Pancreas (tissue), 10 donors: ENCODE measurements around the gene ZBED4. TPM values are rescaled to one million over a fixed set of nuclear protein-coding genes. Genes with fewer than 3 reads are reported as not detected.
A peak's percentile ranks its signal among the peaks of the same experiment; 100 is the strongest.

Source experiments
- ATAC-seq, 4 donors: fragments of 200-7000 bp; cut with Tn5 transposase; one replicate each; pipeline versions ENCODE4 v1.8.0 to v1.9.1; 2020; ENCODE audit warnings: mild to moderate bottlenecking in 4 of 4, moderate library complexity in 4 of 4
- DNase-seq, 6 donors: peaks; one replicate each; pipeline ENCODE4 v3.0.0-alpha.2; 2020
- FAIRE-seq: peaks from 2 replicates; lab custom pipeline; 2012; peaks lifted over from hg19 to GRCh38; lab: Jason Lieb, UNC
- H3K27ac ChIP-seq, 4 donors: fragments of 200-600 bp; sonication (generic); 1 replicate in 3 of 4; 2 replicates in 1 of 4; pipeline versions ENCODE4 v1.5.0 to v1.8.0; 2020
- H3K27me3 ChIP-seq, 4 donors: fragments of 200-600 bp; one replicate each; pipeline ENCODE4 v1.8.0; 2021
- H3K36me3 ChIP-seq, 3 donors: fragments of 200-600 bp; sonication (generic) in 1 of 3; one replicate each; pipeline versions ENCODE4 v1.5.0 to v1.8.0; 2020 to 2021
- H3K4me1 ChIP-seq, 3 donors: fragments of 200-600 bp; one replicate each; pipeline ENCODE4 v1.8.0; 2021
- H3K4me3 ChIP-seq, 4 donors: fragments of 200-600 bp; sonication (generic) in 2 of 4; one replicate each; pipeline versions ENCODE4 v1.5.0 to v1.8.0; 2020 to 2021
- H3K9me3 ChIP-seq, 4 donors: fragments of 200-600 bp; one replicate each; pipeline ENCODE4 v1.8.0; 2021
- WGBS, 2 donors: extraction: QIAGEN DNeasy Blood & Tissue Kit; methylation state at CpG; one replicate each; pipeline ENCODE4 v1.1.7; 2013; 5-methylcytosine and 5-hydroxymethylcytosine counted together
- intact Hi-C, 3 donors: fragments of 100-400 bp; cut with DNase I; formaldehyde crosslinking; loops; one replicate each; pipeline versions ENCODE4 v1.11.1 to v1.14.2; 2022
- polyA plus RNA-seq, 2 donors: library from polyadenylated mRNA; stranded (reverse); fragments of 200-250 nt; gene quantifications; one replicate each; pipeline ENCODE4 v1.2.3, GENCODE V29; 2013
- total RNA-seq, 6 donors: library from RNA; stranded (reverse); fragmentation: NEBNext Ultra II Directional in 4 of 6; extraction: Animal tissue kit (Norgen Biotek cat#: 25700) in 4 of 6; gene quantifications; one replicate each; pipeline versions ENCODE4 v1.2.1 to v1.2.4, GENCODE V29; 2021 to 2023
- TF ChIP-seq, protein P1 (sequence below), 4 donors: fragments of 200-600 bp; sonication (generic) in 3 of 4; IDR thresholded peaks; one replicate each; pipeline versions ENCODE4 v1.5.0 to v1.8.0; 2021; ENCODE audit warnings: antibody characterized with exemption in 4 of 4
- donor health status: healthy with polysubstance abuse.
- donor health status: DM: no; HTN: no; CAD: no; lungs with moderate emphysema.
- donor health status: DM: no; HTN: no; CAD: no.
- donor health status: control.
- donor health status: control.
- donor health status: Bipolar disorder and iron deficiency.
- donor health status: DM: yes; HTN: yes; CAD: no.
- donor health status: DM: no; HTN: no; CAD: no.
- donor health status: DM: no; HTN: no; CAD: no.
- donor health status: DM: yes; HTN: yes; CAD: no.

Gene ZBED4
- total and polyA plus RNA-seq, 8 donors: 2.4 to 7.2 (median 4.5) TPM

- Histone ChIP-seq H3K36me3 (no peaks in the 10 kb centered on the region), H3K9me3 (no peaks in the 10 kb centered on the region), H3K27me3 (no peaks in the 10 kb centered on the region), H3K4me1 (peaks cover 7 to 16% (median 11%) of the 10 kb centered on the region in 3 donors), H3K27ac (peak overlapping the region; percentile 28 to 65 (median 58)), H3K4me3 (peak overlapping the region; percentile 35 to 65 (median 48))
- TF ChIP-seq, protein P1, sequence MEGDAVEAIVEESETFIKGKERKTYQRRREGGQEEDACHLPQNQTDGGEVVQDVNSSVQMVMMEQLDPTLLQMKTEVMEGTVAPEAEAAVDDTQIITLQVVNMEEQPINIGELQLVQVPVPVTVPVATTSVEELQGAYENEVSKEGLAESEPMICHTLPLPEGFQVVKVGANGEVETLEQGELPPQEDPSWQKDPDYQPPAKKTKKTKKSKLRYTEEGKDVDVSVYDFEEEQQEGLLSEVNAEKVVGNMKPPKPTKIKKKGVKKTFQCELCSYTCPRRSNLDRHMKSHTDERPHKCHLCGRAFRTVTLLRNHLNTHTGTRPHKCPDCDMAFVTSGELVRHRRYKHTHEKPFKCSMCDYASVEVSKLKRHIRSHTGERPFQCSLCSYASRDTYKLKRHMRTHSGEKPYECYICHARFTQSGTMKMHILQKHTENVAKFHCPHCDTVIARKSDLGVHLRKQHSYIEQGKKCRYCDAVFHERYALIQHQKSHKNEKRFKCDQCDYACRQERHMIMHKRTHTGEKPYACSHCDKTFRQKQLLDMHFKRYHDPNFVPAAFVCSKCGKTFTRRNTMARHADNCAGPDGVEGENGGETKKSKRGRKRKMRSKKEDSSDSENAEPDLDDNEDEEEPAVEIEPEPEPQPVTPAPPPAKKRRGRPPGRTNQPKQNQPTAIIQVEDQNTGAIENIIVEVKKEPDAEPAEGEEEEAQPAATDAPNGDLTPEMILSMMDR (IDR thresholded peaks at IDR 0.05): no peak
- ATAC-seq: peak in 1 of 4 donors; percentile 1
- peak; percentile 42 to 86 (median 62) for DNase-seq
- intact Hi-C loops: no loop called here
- FAIRE-seq: no peak
- WGBS, 2 donors: 1% methylated on average over 54 to 101 of the region's 101 CpGs
Measured at GRCh38 chr22:49853981-49854831, 562 bp downstream of the ZBED4 start.

DNA sequence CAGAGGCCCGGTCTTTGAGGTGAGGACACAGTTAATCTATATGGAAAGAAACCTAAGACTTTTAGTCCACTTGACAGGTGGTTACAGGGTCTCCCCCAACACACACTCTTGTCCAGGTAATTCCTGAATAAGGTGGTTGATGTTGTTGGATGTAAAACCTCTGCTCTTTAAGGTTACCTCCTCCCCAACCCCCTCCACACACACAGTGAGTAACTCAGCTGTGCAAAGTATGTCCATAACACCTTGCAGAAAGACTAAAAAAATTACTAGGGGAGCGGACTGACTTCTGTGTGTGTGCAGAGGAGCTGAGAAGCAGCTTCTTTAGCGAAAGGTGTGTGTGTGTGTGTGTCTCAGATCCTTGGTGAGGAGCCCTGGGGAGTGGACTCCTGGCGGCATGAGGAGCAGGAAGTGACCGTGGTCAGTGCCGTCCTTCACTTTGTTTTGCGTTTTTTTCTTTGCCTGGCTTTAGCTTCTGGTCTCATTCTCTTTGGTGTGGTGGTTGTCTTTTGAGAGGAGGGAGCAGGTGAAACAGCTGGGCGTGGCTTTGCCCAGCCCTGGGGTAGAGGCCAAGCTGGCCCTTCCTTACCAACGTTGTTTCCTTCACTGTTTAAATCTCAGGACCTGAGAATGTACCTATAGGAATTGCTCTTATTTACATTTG is 1.7 kb downstream of the ZBED4 start:
- WGBS, 2 donors: 13 to 21% methylated on average over 9 of the region's 9 CpGs
- peak in 2 of 6 donors; percentile 27 to 46 for DNase-seq
- no peaks in the 10 kb centered on the region for H3K9me3 ChIP-seq
- no peaks in the 10 kb centered on the region for H3K36me3 ChIP-seq
- TF ChIP-seq, protein P1 (IDR thresholded peaks at IDR 0.05): no peak
- H3K4me1 ChIP-seq: peaks cover 4 to 16% (median 11%) of the 10 kb centered on the region in 3 donors
- ATAC-seq: peak in 1 of 4 donors; percentile 2
- FAIRE-seq: no peak
- peak overlapping the region in 3 of 4 donors; percentile 5 to 65 (median 57) for H3K27ac ChIP-seq
- H3K27me3 ChIP-seq: no peaks in the 10 kb centered on the region
- H3K4me3 ChIP-seq: peak overlapping the region in 2 of 4 donors; percentile 49 to 65
- intact Hi-C loops: no loop called here

DNA sequence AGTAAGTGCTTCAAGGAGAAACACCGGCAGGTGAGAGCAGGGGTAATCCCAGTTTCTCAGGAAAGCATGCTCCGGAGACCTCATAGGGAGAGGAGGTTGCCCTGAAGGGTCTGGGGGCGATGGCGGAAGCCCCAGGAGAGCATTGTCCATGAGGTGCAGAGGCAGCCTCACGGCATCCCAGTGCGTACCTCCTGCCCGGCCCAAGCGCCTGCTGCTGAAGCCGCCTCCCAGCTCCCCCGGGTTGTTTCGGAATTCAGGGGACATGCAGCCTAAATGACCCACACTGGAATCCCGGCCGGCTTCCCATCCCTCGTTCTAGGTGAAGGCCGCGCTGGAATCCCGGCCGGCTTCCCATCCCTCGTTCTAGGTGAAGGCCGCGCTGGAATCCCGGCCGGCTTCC is 2.7 kb downstream of the ZBED4 start:
- peak overlapping the region in 1 of 4 donors; percentile 65 for H3K4me3 ChIP-seq
- FAIRE-seq: no peak
- TF ChIP-seq, protein P1 (IDR thresholded peaks at IDR 0.05): no peak

DNA sequence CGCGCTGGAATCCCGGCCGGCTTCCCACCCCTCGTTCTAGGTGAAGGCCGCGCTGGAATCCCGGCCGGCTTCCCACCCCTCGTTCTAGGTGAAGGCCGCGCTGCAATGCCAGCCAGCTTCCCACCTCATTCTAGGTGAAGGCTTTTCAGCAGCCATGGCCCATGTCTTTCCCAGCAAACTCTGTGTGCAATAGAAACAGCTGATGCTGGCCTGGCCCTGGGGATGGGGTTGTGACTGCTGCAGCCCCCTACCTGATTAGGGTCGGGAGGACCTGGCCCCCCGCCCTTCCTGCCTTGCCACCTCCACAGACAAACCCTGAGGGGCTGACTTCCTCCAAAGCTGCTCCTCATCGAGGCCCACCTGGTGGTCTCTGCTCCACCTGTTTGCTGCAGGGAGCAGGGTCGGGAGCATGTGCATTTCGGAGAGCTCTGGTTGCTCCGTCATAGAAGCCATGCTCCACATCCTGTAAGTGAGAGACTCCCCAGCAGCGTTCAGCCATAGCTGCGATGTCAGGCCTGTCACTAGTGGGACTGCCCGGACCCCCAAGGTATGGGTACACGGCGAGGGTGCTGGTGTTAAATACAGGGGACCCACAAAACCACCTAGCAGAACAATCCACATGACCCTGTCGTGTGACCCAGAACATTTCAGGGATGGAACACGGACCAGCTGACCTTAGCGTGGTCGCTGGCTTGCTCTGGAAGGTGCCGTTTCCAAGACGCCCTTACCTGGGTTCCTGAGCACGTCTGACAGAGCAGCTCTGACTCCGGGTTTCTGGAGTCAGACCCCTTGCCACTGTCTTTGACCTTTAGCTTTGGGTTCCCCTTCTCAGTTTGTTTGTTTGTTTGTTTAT is 3.3 kb downstream of the ZBED4 start:
- no peak for FAIRE-seq
- Histone ChIP-seq H3K36me3 (no peaks in the 10 kb centered on the region), H3K27me3 (no peaks in the 10 kb centered on the region), H3K9me3 (no peaks in the 10 kb centered on the region), H3K4me1 (peaks cover 4 to 16% (median 11%) of the 10 kb centered on the region in 3 donors), H3K4me3 (no peak overlapping the region), H3K27ac (no peak overlapping the region)
- 71 to 84% methylated on average over 29 to 31 of the region's 31 CpGs for WGBS, 2 donors
- TF ChIP-seq, protein P1 (IDR thresholded peaks at IDR 0.05): no peak
- intact Hi-C loops: no loop called here
- ATAC-seq: no peak
- peak in 3 of 6 donors; percentile 24 to 58 (median 47) for DNase-seq

More for the DNA sequence above, 2.7 kb downstream of the ZBED4 start:
- DNase-seq (peak in 4 of 6 donors; percentile 41 to 75 (median 53)), ATAC-seq (no peak)
- WGBS, 2 donors: 61 to 72% methylated on average over 14 to 19 of the region's 23 CpGs
- no peaks in the 10 kb centered on the region for H3K27me3 ChIP-seq
- peaks cover 4 to 16% (median 11%) of the 10 kb centered on the region in 3 donors for H3K4me1 ChIP-seq
- intact Hi-C loops: no loop called here
- H3K9me3 ChIP-seq: no peaks in the 10 kb centered on the region
- H3K27ac ChIP-seq: peak overlapping the region in 2 of 4 donors; percentile 5 to 65
- H3K36me3 ChIP-seq: no peaks in the 10 kb centered on the region
